IMR-90 (cell line): Measurements from ENCODE around the gene NEURL1. TPM values are rescaled to one million over a fixed set of nuclear protein-coding genes. Genes with fewer than 3 reads are reported as not detected.

ENCODE experiments used
- ATAC-seq: fragments of 200-7000 bp; cut with Tn5 transposase; 2 replicates; pipeline ENCODE4 v1.9.1; 2020; ENCODE audit warnings: low read depth, mild to moderate bottlenecking, moderate library complexity
- BruUV-seq: library from RNA; stranded (reverse); fragments of 400-500 nt; replicated peaks from 2 replicates; lab custom pipeline; 2021; lab: Mats Ljungman, UMichigan
- CTCF ChIA-PET: fragments of 300-600 bp; formaldehyde crosslinking; extraction: SDS; loops from one replicate; lab custom pipeline; 2021; ENCODE audit warnings: antibody characterized with exemption; lab: Yijun Ruan, JAX
- POLR2A ChIA-PET: fragments of 300-600 bp; sonication (Branson Sonifier 250); formaldehyde crosslinking; loops from one replicate; lab custom pipeline; 2022; ENCODE audit warnings: antibody characterized with exemption; ENCODE audit not compliant: unreplicated experiment; lab: Charles Lee
- DNase-seq: peaks from one replicate; pipeline ENCODE4 v3.0.0; 2013
- H2AFZ ChIP-seq: replicated peaks from 2 replicates; pipeline ENCODE3; 2013; ENCODE audit warnings: low read length, mild to moderate bottlenecking; ENCODE audit not compliant: poor library complexity
- H2AK5ac ChIP-seq: 2 replicates; pipeline ENCODE4 v1.6.1; 2013; ENCODE audit warnings: low read depth, low read length, inconsistent platforms
- H2AK9ac ChIP-seq: replicated peaks from 2 replicates; pipeline ENCODE3; 2013; ENCODE audit warnings: mild to moderate bottlenecking, low read depth, low read length, moderate library complexity; ENCODE audit not compliant: poor library complexity
- H2BK120ac ChIP-seq: 2 replicates; pipeline ENCODE4 v1.6.1; 2013; ENCODE audit warnings: low read depth, low read length, inconsistent platforms
- H2BK15ac ChIP-seq: 3 replicates; pipeline ENCODE4 v1.6.1; 2013; ENCODE audit warnings: low read depth, low read length, inconsistent platforms
- H2BK20ac ChIP-seq: 2 replicates; pipeline ENCODE4 v1.6.1; 2013; ENCODE audit warnings: low read depth, mild to moderate bottlenecking, inconsistent platforms, low read length, moderate library complexity
- H2BK5ac ChIP-seq: 2 replicates; pipeline ENCODE4 v1.6.1; 2013; ENCODE audit warnings: mild to moderate bottlenecking, low read depth, low read length, inconsistent platforms; ENCODE audit not compliant: poor library complexity, severe bottlenecking
- H3K14ac ChIP-seq: replicated peaks from 2 replicates; pipeline ENCODE4 v1.6.1; 2013; ENCODE audit warnings: low read depth, low read length, inconsistent platforms
- H3K18ac ChIP-seq: 2 replicates; pipeline ENCODE4 v1.6.1; 2013; ENCODE audit warnings: low read depth, low read length, control low read depth
- H3K23ac ChIP-seq: 2 replicates; pipeline ENCODE4 v1.6.1; 2013; ENCODE audit warnings: low read depth, low read length, inconsistent platforms
- H3K27ac ChIP-seq: 2 replicates; pipeline ENCODE4 v1.5.1; 2013; ENCODE audit warnings: mild to moderate bottlenecking, control low read depth, low read length; ENCODE audit not compliant: insufficient read depth
- H3K27me3 ChIP-seq: 2 replicates; pipeline ENCODE4 v1.6.1; 2013; ENCODE audit warnings: low read length; ENCODE audit not compliant: control insufficient read depth, insufficient read depth
- H3K36me3 ChIP-seq: 2 replicates; pipeline ENCODE4 v1.6.1; 2013; ENCODE audit warnings: low read length, mixed read lengths; ENCODE audit not compliant: control insufficient read depth, insufficient read depth
- H3K4ac ChIP-seq: 2 replicates; pipeline ENCODE4 v1.6.1; 2013; ENCODE audit warnings: low read depth, low read length, inconsistent platforms
- H3K4me1 ChIP-seq: 2 replicates; pipeline ENCODE4 v1.6.1; 2013; ENCODE audit warnings: low read length, mixed read lengths; ENCODE audit not compliant: control insufficient read depth, insufficient read depth
- H3K4me2 ChIP-seq: 2 replicates; pipeline ENCODE4 v1.6.1; 2013; ENCODE audit warnings: low read depth, mild to moderate bottlenecking, control low read depth, low read length, moderate library complexity
- H3K4me3 ChIP-seq: 2 replicates; pipeline ENCODE4 v1.5.1; 2013; ENCODE audit warnings: low read depth, mild to moderate bottlenecking, control low read depth, low read length, moderate library complexity; ENCODE audit not compliant: insufficient read depth
- H3K56ac ChIP-seq: 2 replicates; pipeline ENCODE4 v1.6.1; 2013; ENCODE audit warnings: low read length, inconsistent platforms; ENCODE audit not compliant: insufficient read depth; ENCODE audit errors: extremely low read depth
- H3K79me1 ChIP-seq, 2 experiments: 2 replicates each; pipeline ENCODE4 v1.6.1; 2013; ENCODE audit warnings: low read length in 2 of 2, inconsistent platforms in 1 of 2, low read depth in 1 of 2
- H3K9ac ChIP-seq: 2 replicates; pipeline ENCODE4 v1.6.1; 2013; ENCODE audit warnings: low read depth, low read length, control low read depth
- H3K9me1 ChIP-seq: 2 replicates; pipeline ENCODE4 v1.6.1; 2013; ENCODE audit warnings: low read length, inconsistent platforms; ENCODE audit not compliant: insufficient read depth
- H3K9me3 ChIP-seq: 2 replicates; pipeline ENCODE4 v1.6.1; 2013; ENCODE audit warnings: low read length; ENCODE audit not compliant: control insufficient read depth, insufficient read depth
- H4K20me1 ChIP-seq: 2 replicates; pipeline ENCODE4 v1.6.1; 2013; ENCODE audit warnings: low read length, inconsistent platforms; ENCODE audit not compliant: insufficient read depth
- H4K5ac ChIP-seq: 2 replicates; pipeline ENCODE4 v1.6.1; 2013; ENCODE audit warnings: mild to moderate bottlenecking, low read depth, low read length, control low read depth
- H4K8ac ChIP-seq, 2 experiments: 2 replicates each; pipeline ENCODE4 v1.6.1; 2013; ENCODE audit warnings: low read depth in 2 of 2, low read length in 2 of 2, control low read depth in 1 of 2, inconsistent platforms in 1 of 2
- H4K91ac ChIP-seq: 2 replicates; pipeline ENCODE4 v1.6.1; 2013; ENCODE audit warnings: low read depth, low read length, inconsistent platforms; ENCODE audit not compliant: insufficient read depth
- BHLHE40 ChIP-seq: fragments of 150-350 bp; IDR thresholded peaks from 2 replicates; pipeline ENCODE4 v1.6.1; 2016; ENCODE audit warnings: mild to moderate bottlenecking, low read depth, low read length
- CEBPB ChIP-seq: IDR thresholded peaks from 2 replicates; pipeline ENCODE4 v1.6.1; 2012; ENCODE audit warnings: low read depth, low read length, improper control_type of control experiment
- CHD1 ChIP-seq: IDR thresholded peaks from 2 replicates; pipeline ENCODE4 v1.6.1; 2012; ENCODE audit warnings: low read depth, low read length, improper control_type of control experiment
- CTCF ChIP-seq: conservative IDR thresholded peaks from 2 replicates; pipeline ENCODE4 v1.5.1; 2012; ENCODE audit warnings: mild to moderate bottlenecking, low read depth, low read length, improper control_type of control experiment
- ELK1 ChIP-seq: fragments of 150-350 bp; IDR thresholded peaks from 2 replicates; pipeline ENCODE4 v1.6.1; 2016; ENCODE audit warnings: low read depth, mild to moderate bottlenecking, low read length, moderate library complexity, borderline replicate concordance
- FOS ChIP-seq: fragments of 150-350 bp; IDR thresholded peaks from 2 replicates; pipeline ENCODE4 v1.6.1; 2016; ENCODE audit warnings: low read depth, low read length
- MAFK ChIP-seq: IDR thresholded peaks from 2 replicates; pipeline ENCODE4 v1.6.1; 2012; ENCODE audit warnings: low read depth, low read length, improper control_type of control experiment
- MAZ ChIP-seq: IDR thresholded peaks from 2 replicates; pipeline ENCODE4 v1.6.1; 2012; ENCODE audit warnings: low read depth, mild to moderate bottlenecking, low read length, improper control_type of control experiment, moderate library complexity, borderline replicate concordance
- MXI1 ChIP-seq: IDR thresholded peaks from 2 replicates; pipeline ENCODE4 v1.6.1; 2012; ENCODE audit warnings: low read depth, mild to moderate bottlenecking, low read length, moderate library complexity, borderline replicate concordance
- NFE2L2 ChIP-seq: fragments of 150-350 bp; IDR thresholded peaks from 2 replicates; pipeline ENCODE4 v1.6.1; 2016; ENCODE audit warnings: low read depth, mild to moderate bottlenecking, low read length
- POLR2A ChIP-seq: IDR thresholded peaks from 2 replicates; pipeline ENCODE4 v1.6.1; 2012; ENCODE audit warnings: mild to moderate bottlenecking, low read depth, low read length
- RAD21 ChIP-seq: IDR thresholded peaks from 2 replicates; pipeline ENCODE4 v1.6.1; 2012; ENCODE audit warnings: low read length, improper control_type of control experiment
- RCOR1 ChIP-seq: IDR thresholded peaks from 2 replicates; pipeline ENCODE4 v1.6.1; 2012; ENCODE audit warnings: mild to moderate bottlenecking, low read length, improper control_type of control experiment; ENCODE audit not compliant: insufficient replicate concordance
- RFX5 ChIP-seq: IDR thresholded peaks from 2 replicates; pipeline ENCODE4 v1.8.0; 2012; ENCODE audit warnings: low read depth, mild to moderate bottlenecking, low read length, moderate library complexity
- SMC3 ChIP-seq: fragments of 150-350 bp; IDR thresholded peaks from 2 replicates; pipeline ENCODE4 v1.6.1; 2016; ENCODE audit warnings: low read depth, mild to moderate bottlenecking, antibody characterized with exemption, low read length, moderate library complexity
- USF2 ChIP-seq: fragments of 150-350 bp; IDR thresholded peaks from 2 replicates; pipeline ENCODE4 v1.6.1; 2017; ENCODE audit warnings: mild to moderate bottlenecking, antibody characterized with exemption, low read length, low read depth
- WGBS, 2 experiments: methylation state at CpG; one replicate each; pipeline versions ENCODE4 v1.1.5 to v1.1.7; 2013; ENCODE audit warnings: missing lambda C conversion rate in 2 of 2; ENCODE audit not compliant: insufficient read length in 1 of 2; ENCODE audit errors: extremely low coverage in 2 of 2; 5-methylcytosine and 5-hydroxymethylcytosine counted together
- dilution Hi-C: fragments of 300-500 bp; cut with HindIII; formaldehyde crosslinking; loops from one replicate; pipeline ENCODE4 v1.14.3; 2018; ENCODE audit warnings: low sequenced_read_pairs; ENCODE audit not compliant: unreplicated experiment
- in situ Hi-C: fragments of 300-500 bp; cut with MboI; formaldehyde crosslinking; loops from 3 replicates; pipeline ENCODE4 v1.14.3; 2019; ENCODE audit warnings: low sequenced_read_pairs, inconsistent platforms, mixed read lengths
- intact Hi-C: fragments of 100-400 bp; cut with micrococcal nuclease; formaldehyde crosslinking; loops from 2 replicates; pipeline ENCODE4 v1.10.0; 2022
- polyA plus RNA-seq, 3 experiments: library from polyadenylated mRNA; depleted of rRNA; stranded (reverse); fragments of >200 nt; gene quantifications; 2 replicates each; pipeline ENCODE4 v1.2.3, GENCODE V29; 2012; ENCODE audit warnings: low replicate concordance in 1 of 3
- total RNA-seq: library from RNA; depleted of rRNA; stranded (reverse); fragments of >200 nt; gene quantifications from 2 replicates; pipeline ENCODE4 v1.2.3, GENCODE V29; 2012

The NEURL1 gene
- total and polyA plus RNA-seq, 2 of the 4 experiments (the other 2 are of a cell fraction), result 0.36 to 0.82 TPM

GRCh38 chr10:103569896-103570295 is 76.4 kb downstream of the NEURL1 start:
- Histone ChIP-seq H3K4me1 (peaks cover 5% of the 10 kb centered on the region; the same call in 1 of the 2 replicates), H3K27me3 (peaks cover 69% of the 10 kb centered on the region), H2BK120ac (no peak overlapping the region), H3K4me2 (no peak overlapping the region), H3K14ac (no peak overlapping the region), H3K9me3 (no peaks in the 10 kb centered on the region), H2BK20ac (no peak overlapping the region), H3K9ac (no peak overlapping the region), H2AFZ (no peak overlapping the region), H4K20me1 (no peaks in the 10 kb centered on the region), H3K79me1 (no peaks in the 10 kb centered on the region), H3K27ac (no peak overlapping the region), H4K5ac (no peak overlapping the region), H2BK15ac (no peak overlapping the region), H3K18ac (no peak overlapping the region), H2AK9ac (no peak overlapping the region), H3K56ac (no peak overlapping the region), H2AK5ac (no peak overlapping the region), H3K36me3 (no peaks in the 10 kb centered on the region), H4K91ac (no peak overlapping the region), H3K23ac (no peak overlapping the region), H4K8ac (no peak overlapping the region), H3K9me1 (no peaks in the 10 kb centered on the region), H3K4ac (no peak overlapping the region), H2BK5ac (no peak overlapping the region), H3K4me3 (no peak overlapping the region)
- in situ Hi-C loops (no loop called here), intact Hi-C loops (no loop called here), dilution Hi-C loops (no loop called here)
- ChIA-PET CTCF (no interaction called here), POLR2A (no interaction called here)
- DNase-seq, result no peak
- ATAC-seq, result peak; percentile 22
- TF ChIP-seq NFE2L2, result no peak
- TF ChIP-seq CHD1, result no peak
- no peak for TF ChIP-seq FOS
- no peak for TF ChIP-seq ELK1
- no peak for TF ChIP-seq RCOR1
- TF ChIP-seq RFX5, result no peak
- no peak for TF ChIP-seq CEBPB
- no peak for TF ChIP-seq MXI1
- TF ChIP-seq POLR2A, result no peak
- no peak for TF ChIP-seq RAD21
- no peak for TF ChIP-seq SMC3
- no peak for TF ChIP-seq MAFK
- TF ChIP-seq BHLHE40, result no peak
- no peak for TF ChIP-seq MAZ
- TF ChIP-seq CTCF, result no peak
- TF ChIP-seq USF2, result no peak
- WGBS, 2 experiments, result 33% methylated on average over 1 of the region's 5 CpGs; no CpG with 5 or more reads in 1 of the 2 experiments
- no TSS peak for BruUV-seq
